ENCODE results near the gene C19orf81. TPM values are rescaled to one million over a fixed set of nuclear protein-coding genes. Genes with fewer than 3 reads are reported as not detected.

C19orf81 gene
- total and polyA plus RNA-seq, 2 of the 13 experiments (the other 11 are each of a cell fraction or from before 2014, with no cell fraction given), result not detected

DNA sequence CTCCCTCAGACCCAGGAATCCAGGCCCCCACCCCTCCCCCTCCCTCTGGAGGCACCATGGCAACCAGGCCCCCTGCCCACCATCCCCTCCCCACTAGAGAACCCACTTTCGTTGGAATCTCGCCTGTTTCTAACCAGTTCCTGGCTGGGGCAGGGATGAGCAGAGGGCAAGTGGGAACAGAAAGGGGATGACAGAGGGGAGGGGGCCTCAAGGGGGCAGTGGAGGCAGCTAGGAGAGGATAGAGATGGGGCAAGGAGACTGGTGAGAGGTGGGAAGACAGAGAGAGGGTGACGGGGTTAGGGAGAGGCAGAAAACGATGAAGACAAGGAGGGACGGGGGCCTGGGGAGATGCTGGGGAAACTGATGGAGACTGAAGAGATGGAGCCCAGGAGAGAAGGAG, 586 bp upstream of the C19orf81 start:
- intact Hi-C loops (cut with micrococcal nuclease; ENCODE audit: unreplicated experiment) (no loop called here), in situ Hi-C loops (cut with HindIII; ENCODE audit: extremely low pct_ligation_motif_present, low pct_unique_long_range_greater_than_20kb) (no loop called here)
- H3K9ac ChIP-seq (ENCODE audit: insufficient read depth, low read depth, low read length), result no peak overlapping the region
- no peak overlapping the region for H2AFZ ChIP-seq (ENCODE audit: low read length)
- no peak overlapping the region for H3K4me2 ChIP-seq (ENCODE audit: low read depth, low read length)
- H4K20me1 ChIP-seq (ENCODE audit: insufficient read depth, low read length), result no peaks in the 10 kb centered on the region
- BruUV-seq (replicated peaks), result no TSS peak
- TF ChIP-seq, protein P1, sequence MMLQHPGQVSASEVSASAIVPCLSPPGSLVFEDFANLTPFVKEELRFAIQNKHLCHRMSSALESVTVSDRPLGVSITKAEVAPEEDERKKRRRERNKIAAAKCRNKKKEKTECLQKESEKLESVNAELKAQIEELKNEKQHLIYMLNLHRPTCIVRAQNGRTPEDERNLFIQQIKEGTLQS (CRISPR knock-in tag; IDR thresholded peaks at IDR 0.05), result no peak
- no peak for TF ChIP-seq FOXM1 (CRISPR knock-in tag; IDR thresholded peaks at IDR 0.05)
- TF ChIP-seq, protein P2, sequence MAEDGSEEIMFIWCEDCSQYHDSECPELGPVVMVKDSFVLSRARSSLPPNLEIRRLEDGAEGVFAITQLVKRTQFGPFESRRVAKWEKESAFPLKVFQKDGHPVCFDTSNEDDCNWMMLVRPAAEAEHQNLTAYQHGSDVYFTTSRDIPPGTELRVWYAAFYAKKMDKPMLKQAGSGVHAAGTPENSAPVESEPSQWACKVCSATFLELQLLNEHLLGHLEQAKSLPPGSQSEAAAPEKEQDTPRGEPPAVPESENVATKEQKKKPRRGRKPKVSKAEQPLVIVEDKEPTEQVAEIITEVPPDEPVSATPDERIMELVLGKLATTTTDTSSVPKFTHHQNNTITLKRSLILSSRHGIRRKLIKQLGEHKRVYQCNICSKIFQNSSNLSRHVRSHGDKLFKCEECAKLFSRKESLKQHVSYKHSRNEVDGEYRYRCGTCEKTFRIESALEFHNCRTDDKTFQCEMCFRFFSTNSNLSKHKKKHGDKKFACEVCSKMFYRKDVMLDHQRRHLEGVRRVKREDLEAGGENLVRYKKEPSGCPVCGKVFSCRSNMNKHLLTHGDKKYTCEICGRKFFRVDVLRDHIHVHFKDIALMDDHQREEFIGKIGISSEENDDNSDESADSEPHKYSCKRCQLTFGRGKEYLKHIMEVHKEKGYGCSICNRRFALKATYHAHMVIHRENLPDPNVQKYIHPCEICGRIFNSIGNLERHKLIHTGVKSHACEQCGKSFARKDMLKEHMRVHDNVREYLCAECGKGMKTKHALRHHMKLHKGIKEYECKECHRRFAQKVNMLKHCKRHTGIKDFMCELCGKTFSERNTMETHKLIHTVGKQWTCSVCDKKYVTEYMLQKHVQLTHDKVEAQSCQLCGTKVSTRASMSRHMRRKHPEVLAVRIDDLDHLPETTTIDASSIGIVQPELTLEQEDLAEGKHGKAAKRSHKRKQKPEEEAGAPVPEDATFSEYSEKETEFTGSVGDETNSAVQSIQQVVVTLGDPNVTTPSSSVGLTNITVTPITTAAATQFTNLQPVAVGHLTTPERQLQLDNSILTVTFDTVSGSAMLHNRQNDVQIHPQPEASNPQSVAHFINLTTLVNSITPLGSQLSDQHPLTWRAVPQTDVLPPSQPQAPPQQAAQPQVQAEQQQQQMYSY (CRISPR knock-in tag; IDR thresholded peaks at IDR 0.05), result no peak
- no peaks in the 10 kb centered on the region for H3K79me2 ChIP-seq (ENCODE audit: insufficient read depth, low read length)
- ChIA-PET POLR2A (no interaction called here), CTCF (ENCODE audit: low intra/inter-chr PET ratio, low total read pairs) (no interaction called here)
- no peaks in the 10 kb centered on the region for H3K4me1 ChIP-seq (ENCODE audit: insufficient read depth, low read length)
- no peaks in the 10 kb centered on the region for H3K36me3 ChIP-seq (replicated peaks in 1 of 2; ENCODE audit: control insufficient read depth in 1 of 2, insufficient read depth in 2 of 2, low read length in 2 of 2)
- no peaks in the 10 kb centered on the region for H3K9me3 ChIP-seq (ENCODE audit: low read length)
- ATAC-seq (no peak), FAIRE-seq (no peak), DNase-seq (ENCODE audit: low spot score) (no peak)
- H3K4me3 ChIP-seq (replicated peaks in 1 of 3; ENCODE audit: insufficient read depth in 1 of 3, low read depth in 2 of 3, low read length in 3 of 3), result no peak overlapping the region
- 15% methylated on average over 5 of the region's 5 CpGs for WGBS (ENCODE audit: low lambda C conversion rate)
- H3K27me3 ChIP-seq (ENCODE audit: control insufficient read depth in 1 of 2, insufficient read depth in 2 of 2, low read length in 2 of 2), result no peaks in the 10 kb centered on the region
- no peak overlapping the region for H3K27ac ChIP-seq (ENCODE audit: extremely low read length, insufficient read depth, low read length)

DNA sequence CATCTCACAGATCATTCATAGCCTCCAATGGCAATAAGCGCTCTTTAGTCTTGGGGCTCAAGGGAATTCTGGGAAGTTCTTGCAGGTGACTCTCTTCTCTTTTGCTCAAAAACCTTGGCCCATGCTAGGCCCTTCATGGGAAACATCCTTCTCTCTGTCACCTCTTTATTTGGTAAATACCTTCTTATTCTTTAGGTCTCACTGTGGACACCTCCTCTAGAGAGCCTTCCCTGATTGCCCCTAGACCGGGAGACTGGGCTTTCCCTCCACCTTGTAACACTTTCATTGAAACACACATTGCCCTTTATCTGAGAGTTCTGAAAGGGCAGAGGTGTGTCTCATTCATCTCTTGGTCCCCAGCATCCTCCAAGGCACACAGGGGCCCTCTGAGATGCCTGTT, 1.9 kb downstream of the C19orf81 start:
- H3K9ac ChIP-seq (ENCODE audit: insufficient read depth, low read depth, low read length), result no peak overlapping the region
- no peak for DNase-seq (ENCODE audit: low spot score)
- H3K4me3 ChIP-seq (replicated peaks in 1 of 3; ENCODE audit: insufficient read depth in 1 of 3, low read depth in 2 of 3, low read length in 3 of 3), result no peak overlapping the region
- H4K20me1 ChIP-seq (ENCODE audit: insufficient read depth, low read length), result no peaks in the 10 kb centered on the region
- peaks cover 3% of the 10 kb centered on the region; the same call in 1 of the 2 replicates for H3K9me3 ChIP-seq (ENCODE audit: low read length)
- ChIA-PET POLR2A (no interaction called here), CTCF (ENCODE audit: low intra/inter-chr PET ratio, low total read pairs) (no interaction called here)
- H3K27ac ChIP-seq (ENCODE audit: extremely low read length, insufficient read depth, low read length), result no peak overlapping the region
- H3K79me2 ChIP-seq (ENCODE audit: insufficient read depth, low read length), result no peaks in the 10 kb centered on the region
- FAIRE-seq, result no peak
- no peak for TF ChIP-seq POLR2G (IDR thresholded peaks at IDR 0.05; ENCODE audit: low read depth, low read length)
- TF ChIP-seq ZMAT3 (CRISPR knock-in tag; conservative IDR thresholded peaks at IDR 0.05), result no peak
- no peak for TF ChIP-seq PAX8 (CRISPR knock-in tag; IDR thresholded peaks at IDR 0.05; ENCODE audit: borderline replicate concordance)
- no peak for TF ChIP-seq RCOR2 (CRISPR knock-in tag; IDR thresholded peaks at IDR 0.05)
- TF ChIP-seq BCL6 (CRISPR knock-in tag; IDR thresholded peaks at IDR 0.05), result no peak
- no peak for TF ChIP-seq SETDB1 (CRISPR knock-in tag; IDR thresholded peaks at IDR 0.05; ENCODE audit: borderline replicate concordance)
- TF ChIP-seq MXI1 (IDR thresholded peaks at IDR 0.05; ENCODE audit: borderline replicate concordance, low read depth, low read length), result no peak
- TF ChIP-seq TBX2 (CRISPR knock-in tag; IDR thresholded peaks at IDR 0.05; ENCODE audit: borderline replicate concordance), result no peak
- TF ChIP-seq, protein P3, sequence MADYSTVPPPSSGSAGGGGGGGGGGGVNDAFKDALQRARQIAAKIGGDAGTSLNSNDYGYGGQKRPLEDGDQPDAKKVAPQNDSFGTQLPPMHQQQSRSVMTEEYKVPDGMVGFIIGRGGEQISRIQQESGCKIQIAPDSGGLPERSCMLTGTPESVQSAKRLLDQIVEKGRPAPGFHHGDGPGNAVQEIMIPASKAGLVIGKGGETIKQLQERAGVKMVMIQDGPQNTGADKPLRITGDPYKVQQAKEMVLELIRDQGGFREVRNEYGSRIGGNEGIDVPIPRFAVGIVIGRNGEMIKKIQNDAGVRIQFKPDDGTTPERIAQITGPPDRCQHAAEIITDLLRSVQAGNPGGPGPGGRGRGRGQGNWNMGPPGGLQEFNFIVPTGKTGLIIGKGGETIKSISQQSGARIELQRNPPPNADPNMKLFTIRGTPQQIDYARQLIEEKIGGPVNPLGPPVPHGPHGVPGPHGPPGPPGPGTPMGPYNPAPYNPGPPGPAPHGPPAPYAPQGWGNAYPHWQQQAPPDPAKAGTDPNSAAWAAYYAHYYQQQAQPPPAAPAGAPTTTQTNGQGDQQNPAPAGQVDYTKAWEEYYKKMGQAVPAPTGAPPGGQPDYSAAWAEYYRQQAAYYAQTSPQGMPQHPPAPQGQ (CRISPR knock-in tag; IDR thresholded peaks at IDR 0.05; ENCODE audit: borderline replicate concordance), result no peak
- TF ChIP-seq DMAP1 (CRISPR knock-in tag; IDR thresholded peaks at IDR 0.05), result no peak
- H3K4me1 ChIP-seq (ENCODE audit: insufficient read depth, low read length), result no peaks in the 10 kb centered on the region
- no TSS peak for BruUV-seq (replicated peaks)
- no peak overlapping the region for H2AFZ ChIP-seq (ENCODE audit: low read length)
- no peak overlapping the region for H3K4me2 ChIP-seq (ENCODE audit: low read depth, low read length)
- no peaks in the 10 kb centered on the region for H3K36me3 ChIP-seq (replicated peaks in 1 of 2; ENCODE audit: control insufficient read depth in 1 of 2, insufficient read depth in 2 of 2, low read length in 2 of 2)
- WGBS (ENCODE audit: low lambda C conversion rate), result 44% methylated on average over 2 of the region's 2 CpGs
- intact Hi-C loops (cut with micrococcal nuclease; ENCODE audit: unreplicated experiment), result no loop called here
- no peak for ATAC-seq
- in situ Hi-C loops (cut with HindIII; ENCODE audit: extremely low pct_ligation_motif_present, low pct_unique_long_range_greater_than_20kb), result no loop called here
- no peaks in the 10 kb centered on the region for H3K27me3 ChIP-seq (ENCODE audit: control insufficient read depth in 1 of 2, insufficient read depth in 2 of 2, low read length in 2 of 2)

Measured in HepG2 (cell line).